Stimulated activated memory B cell treated with anti-CD40 and anti-IgM and Interleukin-4, amounts not matched to agents 10 μg/mL and 1 μg/mL and 100 μg/mL, for 72 hours (primary cell): ENCODE measurements around the gene OR51G2.

ENCODE experiments used
- ATAC-seq: fragments of 150-1000 bp; cut with Tn5 transposase; 2 replicates; pipeline ENCODE4 v1.10.0; 2021
- H3K27ac Mint-ChIP-seq: one replicate; pipeline ENCODE4 v1.8.0; 2022; ENCODE audit warnings: mild to moderate bottlenecking, mixed read lengths
- H3K27me3 Mint-ChIP-seq: one replicate; pipeline ENCODE4 v1.8.0; 2022; ENCODE audit warnings: mixed read lengths
- H3K36me3 Mint-ChIP-seq: one replicate; pipeline ENCODE4 v1.8.0; 2022; ENCODE audit warnings: mixed read lengths
- H3K4me1 Mint-ChIP-seq: one replicate; pipeline ENCODE4 v1.8.0; 2022; ENCODE audit warnings: mixed read lengths
- H3K4me3 Mint-ChIP-seq: one replicate; pipeline ENCODE4 v1.8.0; 2022; ENCODE audit warnings: mild to moderate bottlenecking, moderate library complexity, mixed read lengths
- H3K9me3 Mint-ChIP-seq: one replicate; pipeline ENCODE4 v1.8.0; 2022; ENCODE audit warnings: mixed read lengths

OR51G2 gene

GRCh38 chr11:4887591-4887990 lies 31.6 kb downstream of the OR51G2 start:
- no peak for ATAC-seq
- no peaks in the 10 kb centered on the region for H3K4me1 Mint-ChIP-seq
- no peaks in the 10 kb centered on the region for H3K36me3 Mint-ChIP-seq
- no peaks in the 10 kb centered on the region for H3K9me3 Mint-ChIP-seq
- no peak overlapping the region for H3K4me3 Mint-ChIP-seq
- H3K27ac Mint-ChIP-seq, result no peak overlapping the region
- peaks cover 9% of the 10 kb centered on the region for H3K27me3 Mint-ChIP-seq

GRCh38 chr11:4886186-4886585 lies 33.0 kb downstream of the OR51G2 start:
- H3K36me3 Mint-ChIP-seq, result no peaks in the 10 kb centered on the region
- ATAC-seq, result no peak
- no peaks in the 10 kb centered on the region for H3K4me1 Mint-ChIP-seq
- no peaks in the 10 kb centered on the region for H3K9me3 Mint-ChIP-seq
- no peak overlapping the region for H3K27ac Mint-ChIP-seq
- H3K27me3 Mint-ChIP-seq, result peaks cover 9% of the 10 kb centered on the region
- H3K4me3 Mint-ChIP-seq, result no peak overlapping the region

GRCh38 chr11:4884361-4884760 lies 34.8 kb downstream of the OR51G2 start:
- Mint-ChIP-seq H3K9me3 (no peaks in the 10 kb centered on the region), H3K27ac (no peak overlapping the region), H3K27me3 (no peaks in the 10 kb centered on the region), H3K4me1 (no peaks in the 10 kb centered on the region), H3K4me3 (no peak overlapping the region), H3K36me3 (no peaks in the 10 kb centered on the region)
- ATAC-seq, result no peak

GRCh38 chr11:4882543-4882942 lies 36.6 kb downstream of the OR51G2 start:
- Mint-ChIP-seq H3K36me3 (no peaks in the 10 kb centered on the region), H3K9me3 (no peaks in the 10 kb centered on the region), H3K4me3 (no peak overlapping the region), H3K27ac (no peak overlapping the region), H3K4me1 (no peaks in the 10 kb centered on the region), H3K27me3 (no peaks in the 10 kb centered on the region)
- peak; percentile 16 for ATAC-seq

GRCh38 chr11:4881860-4882500 lies 37.2 kb downstream of the OR51G2 start, which contains the start of gene OR51T1:
TSS of gene OR51T1 (plus strand) at chr11:4881900. CDS start at chr11:4881900, 0 bp downstream.
- Mint-ChIP-seq H3K4me1 (no peaks in the 10 kb centered on the region), H3K36me3 (no peaks in the 10 kb centered on the region), H3K27me3 (no peaks in the 10 kb centered on the region), H3K27ac (no peak within 1 kb of the TSS), H3K4me3 (no peak within 1 kb of the TSS), H3K9me3 (no peaks in the 10 kb centered on the region)
- peak; percentile 39 for ATAC-seq

GRCh38 chr11:4881188-4881587 lies 38.0 kb downstream of the OR51G2 start:
- H3K9me3 Mint-ChIP-seq, result no peaks in the 10 kb centered on the region
- H3K4me1 Mint-ChIP-seq, result no peaks in the 10 kb centered on the region
- H3K36me3 Mint-ChIP-seq, result no peaks in the 10 kb centered on the region
- ATAC-seq, result no peak
- no peak overlapping the region for H3K4me3 Mint-ChIP-seq
- H3K27ac Mint-ChIP-seq, result no peak overlapping the region
- H3K27me3 Mint-ChIP-seq, result no peaks in the 10 kb centered on the region

- no peak overlapping the region for H3K4me3 Mint-ChIP-seq
These were observed 53.3 kb downstream of the OR51G2 start for GRCh38 chr11:4865855-4866254.

GRCh38 chr11:4863876-4864275 lies 55.3 kb downstream of the OR51G2 start:
- no peaks in the 10 kb centered on the region for H3K4me1 Mint-ChIP-seq
- H3K36me3 Mint-ChIP-seq, result no peaks in the 10 kb centered on the region
- no peak overlapping the region for H3K4me3 Mint-ChIP-seq

More at GRCh38 chr11:4865855-4866254, 53.3 kb downstream of the OR51G2 start:
- Mint-ChIP-seq H3K27ac (no peak overlapping the region), H3K4me1 (no peaks in the 10 kb centered on the region), H3K9me3 (peaks cover 3% of the 10 kb centered on the region), H3K36me3 (no peaks in the 10 kb centered on the region), H3K27me3 (no peaks in the 10 kb centered on the region)
- no peak for ATAC-seq

More at GRCh38 chr11:4863876-4864275, 55.3 kb downstream of the OR51G2 start:
- Mint-ChIP-seq H3K9me3 (peaks cover 4% of the 10 kb centered on the region), H3K27ac (no peak overlapping the region), H3K27me3 (no peaks in the 10 kb centered on the region)
- ATAC-seq, result no peak
